ENCODE measurements around the gene PITPNM1.

Gene PITPNM1

GRCh38 chr11:67463680-67464410 lies 41.3 kb downstream of the PITPNM1 start:
- ATAC-seq: no peak

GRCh38 chr11:67463186-67463585 lies 42.0 kb downstream of the PITPNM1 start:
- no peak for ATAC-seq

GRCh38 chr11:67458266-67458665 lies 46.9 kb downstream of the PITPNM1 start:
- no peak for ATAC-seq

GRCh38 chr11:67457453-67457852 lies 47.7 kb downstream of the PITPNM1 start:
- ATAC-seq: no peak

GRCh38 chr11:67456068-67456705 lies 49.0 kb downstream of the PITPNM1 start:
- no peak for ATAC-seq

GRCh38 chr11:67455054-67455453 lies 50.1 kb downstream of the PITPNM1 start, which contains the start of gene CABP4:
Gene CABP4, plus strand, starts transcription at chr11:67455354. Its CDS starts 70 bp downstream, at chr11:67455424.
- ATAC-seq: no peak

- no peak for ATAC-seq
Observed at GRCh38 chr11:67453816-67454732, 51.1 kb downstream of the PITPNM1 start.

- ATAC-seq: no peak
Observed at GRCh38 chr11:67452141-67452952, 52.8 kb downstream of the PITPNM1 start, which contains the start of gene GPR152. Gene GPR152, minus strand, starts transcription at chr11:67452729. Its CDS starts 5 bp downstream, at chr11:67452724.

GRCh38 chr11:67451658-67451976 lies 53.5 kb downstream of the PITPNM1 start:
- ATAC-seq: no peak

- no peak for ATAC-seq
Observed at GRCh38 chr11:67450796-67451657, 54.1 kb downstream of the PITPNM1 start.

- no peak for ATAC-seq
Observed at GRCh38 chr11:67449116-67449844, 55.9 kb downstream of the PITPNM1 start.

- ATAC-seq: no peak
Observed at GRCh38 chr11:67448220-67448609, 56.9 kb downstream of the PITPNM1 start.

- ATAC-seq: no peak
Observed at GRCh38 chr11:67445515-67445914, 59.6 kb downstream of the PITPNM1 start.

GRCh38 chr11:67442504-67443404 lies 62.4 kb downstream of the PITPNM1 start:
- ATAC-seq: no peak

Data from activated CD4-positive, CD25-positive, alpha-beta regulatory T cell treated with anti-CD3 and anti-CD28 coated beads, Interleukin-2, amount 50 U/mL, for 24 hours (primary cell).